GM23248 (cell line): ENCODE measurements around the gene TRAF1. TPM values are rescaled to one million over a fixed set of nuclear protein-coding genes. Genes with fewer than 3 reads are reported as not detected.
A peak's percentile ranks its signal among the peaks of the same experiment; 100 is the strongest.

Experiments used
- DNase-seq: peaks from one replicate; pipeline ENCODE4 v3.0.0-alpha.2; 2015
- H2AFZ ChIP-seq: fragments of 200-600 bp; sonication (generic); 2 replicates; pipeline ENCODE4 v1.6.1; 2016; ENCODE audit warnings: antibody characterized with exemption
- H3F3A ChIP-seq: fragments of 200-600 bp; sonication (generic); 2 replicates; pipeline ENCODE4 v1.6.1; 2016; ENCODE audit warnings: mild to moderate bottlenecking, antibody characterized with exemption, mixed run types; ENCODE audit not compliant: insufficient read depth
- H3K27ac ChIP-seq: fragments of 200-600 bp; sonication (generic); 2 replicates; pipeline ENCODE4 v1.5.1; 2016; ENCODE audit warnings: mild to moderate bottlenecking
- H3K27me3 ChIP-seq: fragments of 200-600 bp; sonication (generic); replicated peaks from 2 replicates; pipeline ENCODE4 v1.6.1; 2016; ENCODE audit warnings: mild to moderate bottlenecking; ENCODE audit not compliant: insufficient read depth
- H3K36me3 ChIP-seq: fragments of 200-600 bp; sonication (generic); 2 replicates; pipeline ENCODE4 v1.6.1; 2016; ENCODE audit warnings: low read depth, mild to moderate bottlenecking
- H3K4me1 ChIP-seq: fragments of 200-600 bp; sonication (generic); 2 replicates; pipeline ENCODE4 v1.6.1; 2016; ENCODE audit warnings: mild to moderate bottlenecking; ENCODE audit not compliant: insufficient read depth
- H3K4me2 ChIP-seq: fragments of 200-600 bp; sonication (generic); one replicate; pipeline ENCODE4 v1.6.1; 2016; ENCODE audit warnings: mild to moderate bottlenecking; ENCODE audit not compliant: unreplicated experiment
- H3K4me3 ChIP-seq: fragments of 200-600 bp; sonication (generic); 2 replicates; pipeline ENCODE4 v1.5.1; 2016; ENCODE audit warnings: mild to moderate bottlenecking
- H3K79me2 ChIP-seq: fragments of 200-600 bp; sonication (generic); 2 replicates; pipeline ENCODE4 v1.6.1; 2016; ENCODE audit warnings: mild to moderate bottlenecking; ENCODE audit not compliant: insufficient read depth
- H3K9ac ChIP-seq: fragments of 200-600 bp; sonication (generic); 2 replicates; pipeline ENCODE4 v1.6.1; 2016; ENCODE audit warnings: mild to moderate bottlenecking
- H3K9me2 ChIP-seq: fragments of 200-600 bp; sonication (generic); 2 replicates; pipeline ENCODE4 v1.6.1; 2016; ENCODE audit warnings: mixed run types, mild to moderate bottlenecking, moderate library complexity; ENCODE audit not compliant: insufficient read depth
- H3K9me3 ChIP-seq: fragments of 200-600 bp; sonication (generic); one replicate; pipeline ENCODE4 v1.6.1; 2017; ENCODE audit warnings: low read depth
- H4K20me1 ChIP-seq: fragments of 200-600 bp; sonication (generic); 2 replicates; pipeline ENCODE4 v1.6.0; 2016; ENCODE audit not compliant: insufficient read depth
- EZH2 ChIP-seq: fragments of 200-600 bp; sonication (generic); IDR thresholded peaks from 2 replicates; pipeline ENCODE4 v1.6.1; 2018; ENCODE audit warnings: antibody characterized with exemption, mild to moderate bottlenecking; ENCODE audit not compliant: insufficient read depth, poor library complexity, severe bottlenecking
- EZH2phosphoT487 ChIP-seq: fragments of 200-600 bp; sonication (generic); IDR thresholded peaks from 2 replicates; pipeline ENCODE4 v1.6.1; 2018; ENCODE audit warnings: antibody characterized with exemption, moderate library complexity, mild to moderate bottlenecking, low read depth; ENCODE audit not compliant: insufficient read depth
- WGBS, 2 experiments: methylation state at CpG; one replicate each; pipeline ENCODE4 v1.1.6; 2015 to 2017; ENCODE audit warnings: low lambda C conversion rate in 2 of 2, low coverage in 1 of 2; ENCODE audit errors: missing lambda C conversion rate in 2 of 2; 5-methylcytosine and 5-hydroxymethylcytosine counted together
- in situ Hi-C: fragments of 300-500 bp; cut with MboI; formaldehyde crosslinking; loops from 2 replicates; pipeline ENCODE4 v1.15.0; 2020
- polyA plus RNA-seq: library from polyadenylated mRNA; unstranded; fragments of >200 nt; fragmentation: Nextera tagmentation; extraction: Ambion mirVana; gene quantifications from 2 replicates; pipeline ENCODE4 v1.2.1, GENCODE V29; 2016
- total RNA-seq: library from RNA; depleted of rRNA; stranded (reverse); fragments of >200 nt; shearing (Covaris generic); gene quantifications from 2 replicates; pipeline ENCODE4 v1.2.3, GENCODE V29; 2014

TRAF1 gene
- total and polyA plus RNA-seq, 2 experiments from 2014 or later = 0.54 to 0.75 TPM

DNA sequence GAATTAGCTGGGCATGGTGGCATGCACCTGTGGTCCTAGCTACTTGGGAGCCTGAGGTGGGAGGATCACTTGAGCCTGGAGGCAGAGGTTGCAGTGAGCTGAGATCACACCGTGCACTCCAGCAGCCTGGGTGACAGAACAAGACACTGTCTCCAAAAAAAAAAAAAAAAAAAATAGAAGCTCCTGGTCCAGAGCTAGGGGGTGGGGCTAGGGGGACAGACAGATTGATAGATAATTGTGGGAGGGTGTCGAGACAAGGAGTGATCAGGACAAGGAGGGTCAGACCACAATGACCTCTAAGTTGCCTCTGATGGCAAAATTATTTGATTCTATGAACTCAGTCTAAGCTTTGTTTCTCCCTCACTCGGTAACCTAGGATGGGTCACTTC is 43.0 kb downstream of the TRAF1 start:
- no peak for DNase-seq
- H3K27ac ChIP-seq = no peak overlapping the region
- in situ Hi-C loops = no loop called here
- TF ChIP-seq EZH2 = no peak
- no peak for TF ChIP-seq EZH2phosphoT487
- no peak overlapping the region for H3K4me3 ChIP-seq
- no peaks in the 10 kb centered on the region for H3K79me2 ChIP-seq
- H3F3A ChIP-seq = peaks cover 13% of the 10 kb centered on the region
- no peaks in the 10 kb centered on the region for H3K27me3 ChIP-seq
- H3K36me3 ChIP-seq = no peaks in the 10 kb centered on the region
- no peak overlapping the region for H3K4me2 ChIP-seq
- no peaks in the 10 kb centered on the region for H4K20me1 ChIP-seq
- no peak overlapping the region for H2AFZ ChIP-seq
- no peak overlapping the region for H3K9ac ChIP-seq
- WGBS, 2 experiments = 63 to 89% methylated on average over 2 to 3 of the region's 3 CpGs
- H3K4me1 ChIP-seq = peaks cover 9% of the 10 kb centered on the region
- H3K9me3 ChIP-seq = no peaks in the 10 kb centered on the region
- H3K9me2 ChIP-seq = no peaks in the 10 kb centered on the region

DNA sequence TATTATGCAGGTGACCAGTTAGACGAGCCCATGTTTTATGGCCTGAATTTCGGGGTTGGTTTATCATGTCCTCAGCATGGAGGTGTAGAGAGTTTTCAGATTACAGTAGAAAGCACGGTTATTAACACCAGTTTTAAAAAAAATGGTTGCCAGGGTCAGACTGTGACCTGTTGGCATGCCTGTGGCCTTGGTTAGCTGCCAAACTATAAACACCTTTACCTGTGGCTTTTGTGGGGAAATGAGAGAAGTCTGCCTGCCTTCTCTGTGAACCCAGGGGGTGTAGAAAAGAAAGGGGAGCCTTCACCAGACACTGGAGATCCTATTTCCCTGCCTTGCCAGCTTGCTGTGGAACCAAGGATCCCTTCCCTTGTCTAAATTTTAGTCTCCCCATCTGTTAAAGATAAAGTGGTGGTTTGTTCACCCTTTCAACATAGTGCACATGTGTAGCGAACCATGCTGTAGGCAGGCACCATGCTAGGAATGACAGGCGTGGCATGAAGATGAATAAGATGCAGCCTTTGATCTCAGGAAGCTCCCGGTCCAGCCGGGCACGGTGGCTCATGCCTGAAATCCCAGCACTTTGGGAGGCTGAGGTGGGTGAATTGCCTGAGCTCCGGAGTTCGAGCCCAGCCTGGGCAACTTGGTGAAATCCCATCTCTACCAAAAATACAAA is 43.5 kb downstream of the TRAF1 start:
- H3K4me1 ChIP-seq = peaks cover 9% of the 10 kb centered on the region
- no peaks in the 10 kb centered on the region for H3K9me2 ChIP-seq
- no peaks in the 10 kb centered on the region for H3K36me3 ChIP-seq
- no peak overlapping the region for H3K27ac ChIP-seq
- in situ Hi-C loops = no loop called here
- DNase-seq = no peak
- no peaks in the 10 kb centered on the region for H3K9me3 ChIP-seq
- H3K4me3 ChIP-seq = no peak overlapping the region
- WGBS, 2 experiments = 78 to 79% methylated on average over 10 of the region's 10 CpGs
- H2AFZ ChIP-seq = no peak overlapping the region
- H3K4me2 ChIP-seq = no peak overlapping the region
- peaks cover 13% of the 10 kb centered on the region for H3F3A ChIP-seq
- no peak for TF ChIP-seq EZH2
- no peak for TF ChIP-seq EZH2phosphoT487
- no peaks in the 10 kb centered on the region for H4K20me1 ChIP-seq
- H3K9ac ChIP-seq = no peak overlapping the region
- H3K27me3 ChIP-seq = no peaks in the 10 kb centered on the region
- H3K79me2 ChIP-seq = no peaks in the 10 kb centered on the region

DNA sequence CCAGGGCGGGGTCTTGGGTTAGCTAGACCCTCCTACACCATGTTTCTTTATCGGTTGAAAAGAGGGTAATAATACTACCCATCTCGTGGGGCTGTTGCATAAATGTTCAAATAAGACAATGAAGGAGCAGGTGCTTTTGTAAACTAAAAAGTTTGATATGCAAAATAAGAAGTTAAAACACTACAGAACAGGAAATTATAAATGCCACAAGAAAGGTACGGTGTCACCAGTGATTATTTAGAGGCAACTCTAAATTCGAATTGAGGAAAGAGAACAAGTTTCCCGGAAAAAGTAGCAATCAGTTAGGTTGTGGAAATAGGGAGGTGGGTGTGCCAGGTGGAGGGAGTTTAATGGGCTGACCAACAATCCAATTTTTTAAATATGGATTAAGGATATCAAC is 47.1 kb downstream of the TRAF1 start:
- no peaks in the 10 kb centered on the region for H3K79me2 ChIP-seq
- in situ Hi-C loops = no loop called here
- no peak overlapping the region for H3K4me2 ChIP-seq
- H4K20me1 ChIP-seq = no peaks in the 10 kb centered on the region
- H3K27me3 ChIP-seq = no peaks in the 10 kb centered on the region
- WGBS, 2 experiments = 81 to 83% methylated on average over 6 of the region's 6 CpGs
- no peak overlapping the region for H3K9ac ChIP-seq
- H3F3A ChIP-seq = no peaks in the 10 kb centered on the region
- no peak overlapping the region for H3K4me3 ChIP-seq
- no peaks in the 10 kb centered on the region for H3K9me3 ChIP-seq
- DNase-seq = no peak
- TF ChIP-seq EZH2 = no peak
- no peak for TF ChIP-seq EZH2phosphoT487
- no peaks in the 10 kb centered on the region for H3K4me1 ChIP-seq
- H2AFZ ChIP-seq = no peak overlapping the region
- no peak overlapping the region for H3K27ac ChIP-seq
- no peaks in the 10 kb centered on the region for H3K36me3 ChIP-seq
- no peaks in the 10 kb centered on the region for H3K9me2 ChIP-seq

DNA sequence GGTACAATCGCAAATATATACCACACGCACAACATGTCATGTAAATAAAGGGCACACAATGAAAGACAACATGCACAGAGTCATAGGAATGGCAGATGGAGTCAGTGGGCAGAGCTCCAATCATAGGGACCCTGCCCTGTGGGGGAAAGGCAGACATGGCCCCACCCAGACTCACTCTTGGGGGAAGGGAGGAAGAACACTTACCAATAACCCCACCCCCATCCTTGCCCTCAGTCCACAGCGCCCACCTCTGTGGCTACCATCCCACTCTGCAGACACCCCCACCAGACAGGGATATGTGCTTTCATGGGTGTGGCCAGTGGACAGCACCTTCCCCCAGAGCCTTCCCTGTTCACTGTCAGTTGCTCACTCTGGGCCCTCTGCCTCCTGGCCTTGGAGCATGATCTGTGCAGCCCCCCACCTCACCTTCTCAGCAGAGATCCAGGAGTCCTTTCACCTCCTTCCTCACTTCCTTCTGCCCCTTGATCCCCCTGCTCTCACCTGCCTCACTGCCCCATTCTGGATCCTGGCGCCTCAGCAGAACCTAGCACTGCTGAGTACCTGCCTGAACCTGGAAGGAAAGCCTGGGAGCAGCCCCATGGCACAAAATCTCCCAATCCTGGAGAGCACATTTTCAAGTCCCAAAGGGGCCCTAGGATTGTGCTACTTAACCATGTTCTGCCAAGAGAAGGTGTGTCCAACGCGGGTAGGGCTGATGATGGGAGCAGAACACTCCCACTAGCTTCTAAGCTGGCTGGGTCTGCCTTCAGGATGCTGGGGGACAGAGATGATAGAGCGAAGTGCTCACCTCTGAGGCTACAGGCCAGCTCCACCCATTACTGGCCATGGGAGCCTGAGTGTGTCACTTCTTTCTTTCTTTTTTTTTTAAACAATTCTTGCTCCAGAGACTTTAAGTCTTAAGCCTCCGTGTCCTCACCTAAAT is 48.1 kb downstream of the TRAF1 start:
- WGBS, 2 experiments = 76 to 87% methylated on average over 8 of the region's 8 CpGs

More for the DNA sequence above, 48.1 kb downstream of the TRAF1 start:
- no peaks in the 10 kb centered on the region for H3K36me3 ChIP-seq
- no peak overlapping the region for H3K27ac ChIP-seq
- no peak overlapping the region for H3K4me2 ChIP-seq
- no peaks in the 10 kb centered on the region for H3K27me3 ChIP-seq
- H4K20me1 ChIP-seq = no peaks in the 10 kb centered on the region
- no peaks in the 10 kb centered on the region for H3K4me1 ChIP-seq
- no peaks in the 10 kb centered on the region for H3K79me2 ChIP-seq
- H2AFZ ChIP-seq = no peak overlapping the region
- peak overlapping the region; percentile 63; the same call in 1 of the 2 replicates for H3K9ac ChIP-seq
- TF ChIP-seq EZH2 = no peak
- no peak for TF ChIP-seq EZH2phosphoT487
- no peaks in the 10 kb centered on the region for H3K9me2 ChIP-seq
- H3K9me3 ChIP-seq = no peaks in the 10 kb centered on the region
- no peaks in the 10 kb centered on the region for H3F3A ChIP-seq
- H3K4me3 ChIP-seq = no peak overlapping the region
- DNase-seq = no peak
- in situ Hi-C loops = no loop called here
